NCI-H2227 treated with DMSO at 0.1 percent for 48 hours (cell line): Measurements from ENCODE around the gene CDNF.
"Not testable (repeated sequence)": the region's sequence is repeated elsewhere in the genome, so short reads cannot be mapped to it uniquely, and the experiment has no call there.

Experiments used
- DNase-seq: peaks from one replicate; lab custom pipeline; 2025; lab: John Stamatoyannopoulos, UW

The CDNF gene

DNA sequence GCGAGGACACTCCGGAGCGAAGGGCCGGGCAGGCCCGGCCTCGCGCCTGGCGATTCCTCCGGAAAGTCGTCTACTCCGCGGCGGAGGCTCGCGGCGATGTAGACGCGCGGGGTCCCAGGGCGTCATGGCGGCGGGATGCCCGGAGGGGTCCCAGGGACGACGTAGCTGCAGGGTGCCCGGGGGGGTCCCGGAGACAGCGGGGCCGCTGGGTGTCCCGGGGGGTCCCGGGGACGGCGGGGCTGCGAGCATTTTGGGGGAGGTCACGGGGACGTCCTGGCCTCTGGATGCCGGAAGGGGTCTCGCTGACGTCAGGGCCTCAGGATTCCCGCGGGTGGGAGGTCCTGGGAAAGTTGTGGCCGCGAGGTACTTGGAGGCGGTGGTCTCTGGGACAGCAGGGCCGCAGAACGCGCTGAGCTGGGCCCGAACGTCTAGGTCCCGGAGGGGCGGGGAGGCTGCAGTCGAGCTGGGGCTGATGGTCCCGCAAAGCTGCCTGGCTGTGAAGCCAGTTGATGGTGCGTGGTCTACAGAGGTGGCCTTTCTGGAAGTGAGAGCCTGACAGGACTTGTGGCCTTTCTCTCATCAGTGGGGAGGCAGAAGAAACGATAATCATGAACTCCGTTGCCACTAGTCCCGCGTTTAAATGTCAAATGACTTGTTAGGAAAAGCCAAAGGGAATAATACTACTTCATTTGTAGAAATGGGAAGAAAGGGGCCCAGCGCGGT, 906 bp upstream of the CDNF start:
- DNase-seq: no peak

GRCh38 chr10:14837003-14837756, 657 bp downstream of the CDNF start:
- DNase-seq: no peak

- no peak for DNase-seq
Measured at GRCh38 chr10:14836208-14836607, 1.6 kb downstream of the CDNF start.

DNA sequence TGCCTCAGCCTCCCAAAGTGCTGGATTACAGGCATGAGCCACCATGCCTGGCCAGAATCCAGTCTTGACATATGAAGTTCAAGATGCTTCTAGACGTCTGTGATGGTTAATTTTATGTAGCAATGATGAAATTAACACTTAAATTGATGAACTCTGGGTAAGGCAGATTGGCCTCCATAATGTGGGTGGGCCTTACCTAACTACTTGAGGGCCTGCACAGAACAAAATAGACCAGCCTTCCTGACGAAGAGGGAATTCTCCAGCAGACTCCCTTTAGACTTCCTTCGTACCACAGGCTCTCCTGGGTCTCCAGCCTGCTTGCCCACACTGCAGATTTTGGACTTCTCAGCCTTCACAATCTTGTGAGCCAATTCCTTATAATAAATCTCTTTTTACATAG, 4.7 kb downstream of the CDNF start:
- no peak for DNase-seq

DNA sequence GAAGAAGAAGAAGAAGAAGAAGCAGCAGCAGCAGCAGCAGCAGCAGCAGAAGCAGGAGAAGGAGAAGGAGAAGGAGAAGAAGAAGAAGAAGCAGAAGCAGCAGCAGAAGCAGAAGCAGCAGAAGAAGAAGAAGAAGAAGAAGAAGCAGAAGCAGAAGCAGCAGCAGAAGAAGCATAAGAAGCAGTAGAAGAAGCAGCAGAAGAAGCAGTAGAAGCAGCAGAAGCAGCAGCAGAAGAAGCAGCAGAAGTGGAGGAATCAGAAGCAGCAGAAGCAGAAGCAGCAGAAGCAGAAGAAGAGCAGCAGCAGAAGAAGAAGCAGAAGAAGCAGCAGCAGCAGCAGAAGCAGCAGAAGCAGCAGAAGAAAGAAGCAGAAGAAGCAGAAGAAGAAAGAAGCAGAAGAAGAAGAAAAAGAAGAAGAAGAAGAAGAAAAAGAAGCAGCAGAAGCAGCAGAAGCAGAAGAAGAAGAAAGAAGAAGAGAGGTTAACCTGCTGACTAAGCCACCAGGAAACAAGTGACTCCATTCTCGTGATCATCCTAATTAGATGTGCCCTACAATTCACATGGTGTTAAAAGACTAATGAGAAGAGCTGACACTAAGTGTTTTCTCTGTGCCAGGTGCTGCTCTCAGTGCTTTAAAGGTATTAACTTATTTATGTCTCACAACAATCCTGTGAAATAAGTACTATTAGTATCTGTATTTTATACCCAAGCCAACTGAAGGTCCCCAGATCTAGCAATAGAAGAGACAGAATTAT, 11.6 kb downstream of the CDNF start:
- DNase-seq: no peak

- DNase-seq: no peak
Measured at GRCh38 chr10:14823966-14824365, 13.9 kb downstream of the CDNF start.

GRCh38 chr10:14822879-14823755, 14.7 kb downstream of the CDNF start:
- DNase-seq: no peak

DNA sequence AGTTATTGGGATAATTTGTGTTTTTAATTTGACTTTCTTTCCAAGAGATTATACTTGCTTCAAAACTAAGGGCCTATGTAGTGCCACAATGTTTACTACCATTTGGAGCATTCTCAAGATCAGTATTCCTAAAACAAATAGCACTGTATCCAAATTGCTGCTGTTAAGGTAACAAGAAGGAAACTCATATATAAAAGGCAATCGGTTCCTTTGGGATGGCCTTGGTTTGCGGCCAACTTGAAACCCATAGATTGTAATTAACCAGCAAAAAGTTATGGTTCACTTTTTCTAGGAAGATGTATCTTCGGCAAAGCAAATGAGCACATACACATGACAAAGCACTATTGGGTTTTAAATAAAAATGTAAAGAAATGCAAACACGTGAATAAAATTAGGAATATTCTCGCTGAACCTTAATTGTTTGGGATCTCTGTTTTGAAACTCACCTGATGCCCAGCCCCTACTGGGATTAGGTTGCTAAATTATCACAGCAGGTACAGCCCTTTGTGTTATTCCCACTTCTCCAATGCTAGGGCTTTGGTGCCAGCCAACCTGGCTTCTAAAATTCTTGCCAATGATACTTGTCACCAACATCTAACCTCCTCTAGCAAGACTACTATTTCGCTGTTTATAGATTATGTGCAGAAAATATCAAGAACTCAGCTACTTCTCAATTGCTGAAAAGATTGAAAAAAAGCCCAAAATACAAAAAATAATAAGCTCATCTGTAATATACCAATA, 16.0 kb downstream of the CDNF start:
- no peak for DNase-seq

GRCh38 chr10:14820775-14821154, 17.1 kb downstream of the CDNF start:
- DNase-seq: no peak

- no peak for DNase-seq
Measured at GRCh38 chr10:14820010-14820774, 17.6 kb downstream of the CDNF start.

GRCh38 chr10:14816717-14817116, 21.1 kb downstream of the CDNF start:
- DNase-seq: not testable (repeated sequence)

GRCh38 chr10:14815681-14816080, 22.2 kb downstream of the CDNF start:
- DNase-seq: no peak

DNA sequence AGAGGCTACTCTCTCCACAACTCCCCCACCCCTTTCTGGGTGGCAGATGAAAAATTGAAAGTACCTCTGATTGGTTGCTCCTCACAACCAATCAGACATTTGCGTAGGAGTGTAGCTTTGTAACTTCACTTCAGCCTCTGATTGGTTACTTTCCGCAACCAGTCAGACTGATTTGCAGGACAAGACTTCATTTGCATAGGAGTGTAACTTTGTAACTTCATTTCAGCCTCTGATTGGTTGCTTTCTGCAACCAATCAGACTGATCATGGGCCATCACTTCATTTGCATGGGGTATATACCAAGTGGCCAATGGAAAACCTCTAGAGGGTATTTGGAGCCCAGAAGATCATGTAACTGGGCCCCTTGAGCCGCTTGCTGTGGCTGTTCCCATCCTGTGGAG, 25.6 kb downstream of the CDNF start:
- DNase-seq: no peak

- DNase-seq: no peak
Measured at GRCh38 chr10:14810969-14811953, 26.6 kb downstream of the CDNF start.

DNA sequence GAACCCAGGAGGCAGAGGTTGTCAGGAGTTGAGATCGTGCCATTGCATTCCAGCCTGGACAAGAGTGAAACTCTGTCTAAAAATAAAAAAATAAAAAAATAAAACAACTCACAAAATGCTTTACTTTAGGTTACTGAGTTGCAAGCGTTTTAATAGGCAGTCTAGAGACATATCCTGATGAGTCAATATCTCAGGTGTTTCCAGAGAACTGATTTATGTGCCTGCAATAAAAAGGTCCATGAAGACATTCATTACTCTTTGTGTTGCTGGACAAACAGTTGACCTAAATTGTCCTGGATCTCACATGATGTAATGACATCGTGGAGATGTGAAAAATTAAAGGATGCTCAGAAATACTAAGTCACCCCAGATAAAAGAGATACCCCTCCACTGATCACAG, 31.5 kb downstream of the CDNF start:
- no peak for DNase-seq

DNA sequence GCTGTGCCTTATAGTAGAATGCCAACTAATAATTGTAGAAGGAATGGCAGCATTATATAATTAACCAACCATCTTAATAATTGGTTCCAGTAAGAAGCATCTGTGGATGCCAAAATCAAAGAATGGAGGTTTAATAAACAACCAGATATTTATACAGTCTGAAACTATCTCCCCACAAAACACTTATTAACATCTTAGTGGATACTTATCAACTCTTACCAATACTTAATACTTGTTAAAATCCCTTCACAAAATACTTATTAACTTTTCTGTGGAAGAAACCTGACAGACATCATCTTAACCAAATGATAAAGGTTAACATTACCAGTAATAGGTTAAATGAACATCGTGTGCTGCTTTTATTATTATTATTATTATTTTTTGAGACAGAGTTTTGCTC, 34.0 kb downstream of the CDNF start:
- no peak for DNase-seq

DNA sequence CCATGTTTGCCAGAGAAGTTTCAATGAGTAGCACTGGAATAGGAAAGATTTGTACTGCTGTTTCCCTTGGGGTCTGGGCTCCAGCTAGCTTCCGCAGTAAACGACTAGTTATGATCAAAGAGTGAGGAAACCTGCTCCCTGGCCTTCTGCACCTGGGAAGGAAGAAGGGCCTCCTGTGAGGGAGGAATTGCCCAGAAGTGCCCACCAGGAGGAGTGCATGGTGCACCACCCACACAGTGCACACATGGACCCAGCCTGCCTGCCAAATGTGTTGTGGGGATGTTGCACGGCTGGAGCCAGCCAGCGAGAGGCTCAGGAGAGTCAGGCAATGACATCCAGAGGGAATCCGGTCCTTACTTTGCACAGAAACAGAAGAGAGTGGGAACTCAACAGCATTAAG, 36.1 kb downstream of the CDNF start:
- DNase-seq: no peak

GRCh38 chr10:14800397-14800796, 37.4 kb downstream of the CDNF start:
- DNase-seq: no peak

- no peak for DNase-seq
Measured at GRCh38 chr10:14798636-14799035, 39.2 kb downstream of the CDNF start.
